ENCODE measurements around the gene TEDC2. TPM values are rescaled to one million over a fixed set of nuclear protein-coding genes. Genes with fewer than 3 reads are reported as not detected.

Gene TEDC2
- total RNA-seq, 4 donors from 2014 or later, result 0.33 to 0.91 TPM; not detected in 2

DNA sequence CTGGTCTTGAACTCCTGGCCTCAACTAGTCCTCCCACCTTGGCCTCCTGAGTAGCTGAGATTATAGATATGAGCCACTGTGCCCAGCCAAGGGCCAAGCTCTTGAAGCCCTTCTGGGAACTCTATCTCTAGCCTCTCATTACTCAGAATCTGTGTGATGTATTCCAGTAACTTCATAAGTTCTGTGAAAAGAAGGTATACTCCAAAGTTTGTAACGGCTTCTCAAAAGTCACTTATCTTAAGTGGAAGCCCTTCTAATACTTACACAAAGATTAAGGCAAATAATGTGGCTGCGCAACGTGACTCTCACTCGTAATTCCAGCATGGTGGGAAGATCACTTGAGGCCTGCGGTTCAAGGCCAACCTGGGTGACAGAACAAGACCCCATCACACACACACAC, 34.7 kb downstream of the TEDC2 start:
- no peak overlapping the region for H3K27ac ChIP-seq
- intact Hi-C loops (cut with DNase I; ENCODE audit: low total_unique reads), result loop anchor here (5.0 kb wide), 1 partner anchor 32 kb away; the partner anchor contains the start of gene TEDC2
- in situ Hi-C loops (cut with MboI; ENCODE audit: low sequenced_read_pairs in 4 of 4), result loop anchor here in 3 of 4 donors (5.0 to 25.0 kb wide), 3 partner anchors 147 to 157 kb away; partner anchors contain the start of gene ABCA3 (in 2 of the 3)
- no peaks in the 10 kb centered on the region for H3K27me3 ChIP-seq
- no peak overlapping the region for H3K4me3 ChIP-seq
- DNase-seq (no peak), ATAC-seq (no peak)
- H3K9me3 ChIP-seq, result no peaks in the 10 kb centered on the region
- TF ChIP-seq, protein P1, sequence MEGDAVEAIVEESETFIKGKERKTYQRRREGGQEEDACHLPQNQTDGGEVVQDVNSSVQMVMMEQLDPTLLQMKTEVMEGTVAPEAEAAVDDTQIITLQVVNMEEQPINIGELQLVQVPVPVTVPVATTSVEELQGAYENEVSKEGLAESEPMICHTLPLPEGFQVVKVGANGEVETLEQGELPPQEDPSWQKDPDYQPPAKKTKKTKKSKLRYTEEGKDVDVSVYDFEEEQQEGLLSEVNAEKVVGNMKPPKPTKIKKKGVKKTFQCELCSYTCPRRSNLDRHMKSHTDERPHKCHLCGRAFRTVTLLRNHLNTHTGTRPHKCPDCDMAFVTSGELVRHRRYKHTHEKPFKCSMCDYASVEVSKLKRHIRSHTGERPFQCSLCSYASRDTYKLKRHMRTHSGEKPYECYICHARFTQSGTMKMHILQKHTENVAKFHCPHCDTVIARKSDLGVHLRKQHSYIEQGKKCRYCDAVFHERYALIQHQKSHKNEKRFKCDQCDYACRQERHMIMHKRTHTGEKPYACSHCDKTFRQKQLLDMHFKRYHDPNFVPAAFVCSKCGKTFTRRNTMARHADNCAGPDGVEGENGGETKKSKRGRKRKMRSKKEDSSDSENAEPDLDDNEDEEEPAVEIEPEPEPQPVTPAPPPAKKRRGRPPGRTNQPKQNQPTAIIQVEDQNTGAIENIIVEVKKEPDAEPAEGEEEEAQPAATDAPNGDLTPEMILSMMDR (IDR thresholded peaks at IDR 0.05 in 4 of 5, conservative IDR thresholded peaks at IDR 0.05 in 1 of 5), result no peak
- no peak for TF ChIP-seq POLR2A (IDR thresholded peaks at IDR 0.05)
- no peaks in the 10 kb centered on the region for H3K36me3 ChIP-seq
- peaks cover 21 to 28% of the 10 kb centered on the region in 2 donors for H3K4me1 ChIP-seq

DNA sequence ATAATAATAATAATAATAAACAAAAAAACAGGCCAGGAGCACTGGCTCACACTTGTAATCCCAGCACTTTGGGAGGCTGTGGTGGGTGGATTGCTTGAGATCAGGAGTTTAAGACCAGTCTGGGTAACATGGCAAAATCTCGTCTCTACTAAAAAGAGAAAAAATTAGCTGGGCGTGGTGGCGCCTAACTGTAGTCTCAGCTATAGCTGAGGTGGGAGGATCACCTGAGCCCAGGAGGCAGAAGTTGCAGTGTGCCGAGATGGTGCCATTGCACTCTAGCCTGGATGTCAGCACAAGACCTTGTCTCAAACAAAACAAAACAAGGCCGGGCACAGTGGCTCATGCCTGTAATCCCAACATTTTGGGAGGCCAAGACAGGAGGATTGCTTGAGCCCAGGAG, 35.1 kb downstream of the TEDC2 start:
- intact Hi-C loops (cut with DNase I; ENCODE audit: low total_unique reads), result loop anchor here (5.0 kb wide), 1 partner anchor 33 kb away; the partner anchor contains the start of gene TEDC2
- no peak for ATAC-seq
- in situ Hi-C loops (cut with MboI; ENCODE audit: low sequenced_read_pairs in 4 of 4), result loop anchor here in 2 of 4 donors (10.0 to 25.0 kb wide), 2 partner anchors 150 to 158 kb away; partner anchors contain the start of gene ABCA3 (in 2 of the 2)

DNA sequence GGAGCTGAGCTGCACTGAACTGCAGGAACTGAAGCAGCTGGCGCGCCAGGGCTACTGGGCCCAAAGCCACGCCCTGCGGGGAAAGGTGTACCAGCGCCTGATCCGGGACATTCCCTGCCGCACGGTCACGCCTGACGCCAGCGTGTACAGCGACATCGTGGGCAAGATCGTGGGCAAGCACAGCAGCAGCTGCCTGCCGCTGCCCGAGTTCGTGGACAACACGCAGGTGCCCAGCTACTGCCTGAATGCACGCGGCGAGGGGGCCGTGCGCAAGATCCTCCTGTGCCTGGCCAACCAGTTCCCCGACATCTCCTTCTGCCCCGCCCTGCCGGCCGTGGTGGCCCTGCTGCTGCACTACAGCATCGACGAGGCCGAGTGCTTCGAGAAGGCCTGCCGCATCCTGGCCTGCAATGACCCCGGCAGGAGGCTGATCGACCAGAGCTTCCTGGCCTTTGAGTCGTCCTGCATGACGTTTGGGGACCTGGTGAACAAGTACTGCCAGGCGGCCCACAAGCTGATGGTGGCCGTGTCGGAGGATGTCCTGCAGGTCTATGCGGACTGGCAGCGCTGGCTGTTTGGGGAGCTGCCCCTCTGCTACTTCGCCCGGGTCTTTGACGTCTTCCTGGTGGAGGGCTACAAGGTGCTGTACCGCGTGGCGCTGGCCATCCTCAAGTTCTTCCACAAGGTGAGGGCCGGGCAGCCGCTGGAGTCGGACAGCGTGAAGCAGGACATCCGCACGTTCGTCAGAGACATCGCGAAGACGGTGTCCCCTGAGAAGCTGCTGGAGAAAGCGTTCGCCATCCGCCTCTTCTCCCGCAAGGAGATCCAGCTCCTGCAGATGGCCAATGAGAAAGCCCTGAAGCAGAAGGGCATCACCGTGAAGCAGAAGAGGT, 36.6 kb downstream of the TEDC2 start:
- Histone ChIP-seq H3K27me3 (no peaks in the 10 kb centered on the region), H3K4me1 (peaks cover 24 to 32% of the 10 kb centered on the region in 2 donors), H3K4me3 (no peak overlapping the region), H3K36me3 (no peaks in the 10 kb centered on the region), H3K27ac (peak overlapping the region in 2 of 4 donors; percentile 46 to 71), H3K9me3 (no peaks in the 10 kb centered on the region)
- intact Hi-C loops (cut with DNase I; ENCODE audit: low total_unique reads) (loop anchor here (5.0 kb wide), 1 partner anchor 34 kb away; the partner anchor contains the start of gene TEDC2), in situ Hi-C loops (cut with MboI; ENCODE audit: low sequenced_read_pairs in 4 of 4) (loop anchor here in 2 of 4 donors (10.0 to 25.0 kb wide), 2 partner anchors 152 to 159 kb away; partner anchors contain the start of gene ABCA3 (in 2 of the 2))
- TF ChIP-seq POLR2A (IDR thresholded peaks at IDR 0.05), result no peak
- TF ChIP-seq, protein P1 (IDR thresholded peaks at IDR 0.05 in 4 of 5, conservative IDR thresholded peaks at IDR 0.05 in 1 of 5), result no peak
- DNase-seq (no peak), ATAC-seq (no peak)

More for the DNA sequence above, 35.1 kb downstream of the TEDC2 start:
- H3K9me3 ChIP-seq, result no peaks in the 10 kb centered on the region
- no peak overlapping the region for H3K27ac ChIP-seq
- peaks cover 21 to 29% of the 10 kb centered on the region in 2 donors for H3K4me1 ChIP-seq
- no peak for DNase-seq
- H3K36me3 ChIP-seq, result no peaks in the 10 kb centered on the region
- H3K27me3 ChIP-seq, result no peaks in the 10 kb centered on the region
- no peak overlapping the region for H3K4me3 ChIP-seq
- TF ChIP-seq, protein P1 (IDR thresholded peaks at IDR 0.05 in 4 of 5, conservative IDR thresholded peaks at IDR 0.05 in 1 of 5), result no peak
- no peak for TF ChIP-seq POLR2A (IDR thresholded peaks at IDR 0.05)

DNA sequence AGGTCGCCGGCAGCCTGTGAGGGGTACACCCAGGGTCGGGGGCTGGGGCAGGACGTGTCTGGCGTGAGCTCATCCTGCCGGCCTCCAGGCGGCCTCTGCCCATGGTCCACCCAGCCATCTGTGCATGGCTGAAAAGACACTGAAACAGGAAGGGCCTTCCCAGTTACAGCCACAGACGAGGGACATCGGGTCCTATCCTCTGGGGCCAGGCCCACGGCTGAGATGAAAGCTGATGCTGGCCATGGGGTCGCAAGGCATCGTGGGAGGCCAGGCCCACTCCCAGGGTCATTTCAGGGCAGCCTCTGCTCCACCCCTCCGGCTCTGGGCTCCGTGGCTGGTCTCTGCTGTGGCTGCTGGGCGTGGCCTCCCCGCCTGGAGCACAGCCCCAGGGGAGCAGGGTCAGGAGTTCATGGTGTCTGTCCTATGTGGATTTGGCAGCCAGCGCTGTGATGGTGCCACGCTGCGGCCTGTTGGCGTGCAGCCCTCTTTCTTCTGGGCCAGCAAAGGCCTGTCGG, 37.3 kb downstream of the TEDC2 start:
- TF ChIP-seq, protein P1 (IDR thresholded peaks at IDR 0.05 in 4 of 5, conservative IDR thresholded peaks at IDR 0.05 in 1 of 5), result no peak
- no peak for TF ChIP-seq POLR2A (IDR thresholded peaks at IDR 0.05)
- Histone ChIP-seq H3K36me3 (no peaks in the 10 kb centered on the region), H3K4me1 (peaks cover 30 to 36% of the 10 kb centered on the region in 2 donors), H3K27ac (peak overlapping the region in 3 of 4 donors; percentile 11 to 71 (median 46)), H3K4me3 (no peak overlapping the region), H3K9me3 (no peaks in the 10 kb centered on the region), H3K27me3 (no peaks in the 10 kb centered on the region)
- intact Hi-C loops (cut with DNase I; ENCODE audit: low total_unique reads) (loop anchor here (5.0 kb wide), 1 partner anchor 35 kb away; the partner anchor contains the start of gene TEDC2), in situ Hi-C loops (cut with MboI; ENCODE audit: low sequenced_read_pairs in 4 of 4) (loop anchor here in 2 of 4 donors (10.0 to 25.0 kb wide), 2 partner anchors 152 to 160 kb away; partner anchors contain the start of gene ABCA3 (in 2 of the 2))
- ATAC-seq, result peak; percentile 16 to 77
- DNase-seq, result peak in 1 of 2 donors; percentile 81

Data from gastrocnemius medialis (tissue), 4 donors.